Endothelial cell of umbilical vein (primary cell): Measurements from ENCODE around the gene NFATC3. TPM values are rescaled to one million over a fixed set of nuclear protein-coding genes. Genes with fewer than 3 reads are reported as not detected.

Experiments used
- BruUV-seq: library from RNA; stranded (reverse); fragments of 400-500 nt; replicated peaks from 2 replicates; lab custom pipeline; 2021; lab: Mats Ljungman, UMichigan
- CTCF ChIA-PET: fragments of 300-600, 350-600 bp; sonication (Branson Sonifier 250); formaldehyde crosslinking; loops from one replicate; lab custom pipeline; 2021; ENCODE audit warnings: antibody characterized with exemption, inconsistent platforms; lab: Charles Lee
- POLR2A ChIA-PET: fragments of 300-600, 350-600 bp; sonication (Branson Sonifier 250); formaldehyde crosslinking; loops from one replicate; lab custom pipeline; 2021; ENCODE audit warnings: antibody characterized with exemption, inconsistent platforms; lab: Charles Lee
- DNase-seq: peaks from one replicate; pipeline ENCODE4 v3.0.0-alpha.2; 2011; ENCODE audit warnings: low read depth, low spot score
- FAIRE-seq: peaks from 2 replicates; lab custom pipeline; 2011; peaks lifted over from hg19 to GRCh38; lab: Jason Lieb, UNC
- H2AFZ ChIP-seq: 2 replicates; pipeline ENCODE4 v1.6.0; 2012; ENCODE audit warnings: low read depth, low read length, control low read depth, inconsistent platforms
- H3K27ac ChIP-seq: 2 replicates; pipeline ENCODE4 v1.5.1; 2011; ENCODE audit warnings: low read depth, mild to moderate bottlenecking, control low read depth, low read length, moderate library complexity; ENCODE audit not compliant: insufficient read depth
- H3K27me3 ChIP-seq, 2 experiments: 2 replicates each; pipeline versions ENCODE4 v1.6.0 to v1.6.1; 2011; ENCODE audit warnings: low read length in 2 of 2, mixed read lengths in 1 of 2; ENCODE audit not compliant: control insufficient read depth in 2 of 2, insufficient read depth in 2 of 2
- H3K36me3 ChIP-seq, 2 experiments: 2 replicates in 1 of 2; 3 replicates in 1 of 2; pipeline ENCODE4 v1.5.1; 2011; ENCODE audit warnings: low read length in 2 of 2, mild to moderate bottlenecking in 1 of 2, moderate library complexity in 1 of 2; ENCODE audit not compliant: control insufficient read depth in 2 of 2, insufficient read depth in 2 of 2; ENCODE audit errors: extremely low read depth in 1 of 2
- H3K4me1 ChIP-seq: 3 replicates; pipeline ENCODE4 v1.5.1; 2011; ENCODE audit warnings: mild to moderate bottlenecking, low read length; ENCODE audit not compliant: control insufficient read depth, insufficient read depth; ENCODE audit errors: extremely low read depth
- H3K4me2 ChIP-seq: 2 replicates; pipeline ENCODE4 v1.6.1; 2011; ENCODE audit warnings: low read length, control low read depth, mixed read lengths; ENCODE audit not compliant: insufficient read depth
- H3K4me3 ChIP-seq, 3 experiments: fragments of 200-600 bp in 1 of 3; sonication (generic), shearing (Covaris generic) in 1 of 3; replicated peaks in 1 of 3; 2 replicates each; pipeline ENCODE4 v1.5.1; 2011 to 2016; ENCODE audit warnings: control low read depth in 3 of 3, low read length in 3 of 3, mild to moderate bottlenecking in 2 of 3, inconsistent platforms in 1 of 3, low read depth in 1 of 3, moderate library complexity in 1 of 3; ENCODE audit not compliant: insufficient read depth in 1 of 3
- H3K79me2 ChIP-seq: 2 replicates; pipeline ENCODE4 v1.6.0; 2012; ENCODE audit warnings: low read length, inconsistent platforms; ENCODE audit not compliant: control insufficient read depth, insufficient read depth
- H3K9ac ChIP-seq: replicated peaks from 2 replicates; pipeline ENCODE3; 2011; ENCODE audit warnings: low read length, control low read depth; ENCODE audit not compliant: insufficient read depth; ENCODE audit errors: extremely low read depth
- H3K9me1 ChIP-seq: replicated peaks from 3 replicates; pipeline ENCODE4 v1.6.0; 2011; ENCODE audit warnings: mild to moderate bottlenecking, low read length; ENCODE audit not compliant: control insufficient read depth, insufficient read depth; ENCODE audit errors: extremely low read depth
- H3K9me3 ChIP-seq: replicated peaks from 2 replicates; pipeline ENCODE4 v1.5.1; 2012; ENCODE audit warnings: low read length, inconsistent platforms; ENCODE audit not compliant: control insufficient read depth, insufficient read depth
- H4K20me1 ChIP-seq: replicated peaks from 2 replicates; pipeline ENCODE3; 2011; ENCODE audit warnings: mild to moderate bottlenecking, low read length; ENCODE audit not compliant: control insufficient read depth, insufficient read depth; ENCODE audit errors: extremely low read depth
- EZH2 ChIP-seq: IDR thresholded peaks from 2 replicates; pipeline ENCODE4 v1.6.1; 2012; ENCODE audit warnings: borderline replicate concordance, low read depth, mild to moderate bottlenecking, moderate library complexity, low read length, inconsistent platforms; ENCODE audit not compliant: severe bottlenecking
- FOS ChIP-seq: IDR thresholded peaks from 2 replicates; pipeline ENCODE4 v1.6.1; 2011; ENCODE audit warnings: mild to moderate bottlenecking, low read length, moderate library complexity, borderline replicate concordance; ENCODE audit not compliant: insufficient read depth
- GATA2 ChIP-seq: IDR thresholded peaks from 2 replicates; pipeline ENCODE4 v1.7.0; 2011; ENCODE audit warnings: low read depth, mild to moderate bottlenecking, moderate library complexity, mixed read lengths, low read length; ENCODE audit not compliant: insufficient read length, insufficient read depth
- JUN ChIP-seq: IDR thresholded peaks from 2 replicates; pipeline ENCODE4 v1.6.1; 2011; ENCODE audit warnings: borderline replicate concordance, low read depth; ENCODE audit not compliant: insufficient read length, insufficient read depth
- MYC ChIP-seq: IDR thresholded peaks from one replicate; pipeline ENCODE4 v1.6.1; 2011; ENCODE audit warnings: mild to moderate bottlenecking, low read depth, low read length
- POLR2A ChIP-seq: IDR thresholded peaks from 2 replicates; pipeline ENCODE4 v1.6.1; 2012; ENCODE audit warnings: low read depth, mild to moderate bottlenecking, control low read depth, low read length
- POLR2AphosphoS5 ChIP-seq: IDR thresholded peaks from 2 replicates; pipeline ENCODE4 v1.6.1; 2012; ENCODE audit warnings: low read depth, mild to moderate bottlenecking, control low read depth, low read length, moderate library complexity; ENCODE audit not compliant: insufficient read depth
- dilution Hi-C: fragments of 300-500 bp; cut with MboI; formaldehyde crosslinking; loops from one replicate; pipeline ENCODE4 v1.15.0; 2019; ENCODE audit warnings: low sequenced_read_pairs; ENCODE audit not compliant: extremely low pct_ligation_motif_present
- intact Hi-C: fragments of 100-400 bp; cut with micrococcal nuclease; formaldehyde crosslinking; loops from one replicate; pipeline ENCODE4 v1.10.0; 2022
- polyA plus RNA-seq, 4 experiments: library from polyadenylated mRNA; depleted of rRNA in 3 of 4; stranded (reverse) in 3 of 4; unstranded in 1 of 4; fragments of >200 nt; gene quantifications; 2 replicates each; pipeline versions ENCODE4 v1.2.1 to v1.2.3, GENCODE V29; 2011 to 2012; ENCODE audit warnings: missing spikeins in 1 of 4
- total RNA-seq: library from RNA; stranded (reverse); gene quantifications from 2 replicates; pipeline ENCODE4 v1.2.3, GENCODE V29; 2021
- TF ChIP-seq, protein P1 (sequence below): IDR thresholded peaks from 2 replicates; pipeline ENCODE4 v1.6.1; 2011; ENCODE audit not compliant: insufficient read depth, insufficient read length
- TF ChIP-seq, protein P2 (sequence below), 2 donors: IDR thresholded peaks; 1 replicate in 1 of 2; 2 replicates in 1 of 2; pipeline ENCODE4 v1.5.1; 2011; ENCODE audit warnings: low read length in 2 of 2, mild to moderate bottlenecking in 2 of 2, moderate library complexity in 2 of 2, control low read depth in 1 of 2, inconsistent platforms in 1 of 2, low read depth in 1 of 2; ENCODE audit not compliant: insufficient read depth in 1 of 2; ENCODE audit errors: extremely low read depth in 1 of 2

The NFATC3 gene
- total and polyA plus RNA-seq, 2 donors (not counting 3 experiments of a cell fraction or from before 2014, with no cell fraction given): 15.6 to 33.1 TPM

- Histone ChIP-seq H3K4me2 (no peak overlapping the region), H3K9me3 (no peaks in the 10 kb centered on the region), H3K36me3 (peaks cover 0 to 26% of the 10 kb centered on the region in 2 experiments), H3K9ac (no peak overlapping the region), H3K27ac (no peak overlapping the region), H2AFZ (no peak overlapping the region), H3K4me3 (no peak overlapping the region), H3K4me1 (peaks cover 6% of the 10 kb centered on the region), H4K20me1 (no peaks in the 10 kb centered on the region), H3K27me3 (no peaks in the 10 kb centered on the region), H3K9me1 (no peaks in the 10 kb centered on the region), H3K79me2 (peaks cover 79% of the 10 kb centered on the region)
- intact Hi-C loops: no loop called here
- ChIA-PET POLR2A (no interaction called here), CTCF (interaction anchor here (1.4 to 4.0 kb wide), 3 partner anchors 10 to 52 kb away, joined by 3 to 27 read pairs (median 5); partner anchors contain the start of gene SLC7A6)
- TF ChIP-seq, protein P1, sequence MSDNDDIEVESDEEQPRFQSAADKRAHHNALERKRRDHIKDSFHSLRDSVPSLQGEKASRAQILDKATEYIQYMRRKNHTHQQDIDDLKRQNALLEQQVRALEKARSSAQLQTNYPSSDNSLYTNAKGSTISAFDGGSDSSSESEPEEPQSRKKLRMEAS: no peak
- TF ChIP-seq POLR2AphosphoS5 (no peak), POLR2A (no peak), JUN (no peak), GATA2 (no peak), FOS (no peak), MYC (no peak), EZH2 (no peak)
- TF ChIP-seq, protein P2, sequence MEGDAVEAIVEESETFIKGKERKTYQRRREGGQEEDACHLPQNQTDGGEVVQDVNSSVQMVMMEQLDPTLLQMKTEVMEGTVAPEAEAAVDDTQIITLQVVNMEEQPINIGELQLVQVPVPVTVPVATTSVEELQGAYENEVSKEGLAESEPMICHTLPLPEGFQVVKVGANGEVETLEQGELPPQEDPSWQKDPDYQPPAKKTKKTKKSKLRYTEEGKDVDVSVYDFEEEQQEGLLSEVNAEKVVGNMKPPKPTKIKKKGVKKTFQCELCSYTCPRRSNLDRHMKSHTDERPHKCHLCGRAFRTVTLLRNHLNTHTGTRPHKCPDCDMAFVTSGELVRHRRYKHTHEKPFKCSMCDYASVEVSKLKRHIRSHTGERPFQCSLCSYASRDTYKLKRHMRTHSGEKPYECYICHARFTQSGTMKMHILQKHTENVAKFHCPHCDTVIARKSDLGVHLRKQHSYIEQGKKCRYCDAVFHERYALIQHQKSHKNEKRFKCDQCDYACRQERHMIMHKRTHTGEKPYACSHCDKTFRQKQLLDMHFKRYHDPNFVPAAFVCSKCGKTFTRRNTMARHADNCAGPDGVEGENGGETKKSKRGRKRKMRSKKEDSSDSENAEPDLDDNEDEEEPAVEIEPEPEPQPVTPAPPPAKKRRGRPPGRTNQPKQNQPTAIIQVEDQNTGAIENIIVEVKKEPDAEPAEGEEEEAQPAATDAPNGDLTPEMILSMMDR (IDR thresholded peaks at IDR 0.05; ENCODE audit: extremely low read depth in 1 of 2, insufficient read depth in 1 of 2, low read depth in 1 of 2, low read length in 2 of 2): no peak
- no peak for DNase-seq
- BruUV-seq: no TSS peak
- no peak for FAIRE-seq
- dilution Hi-C loops: no loop called here
Measured at GRCh38 chr16:68272507-68273209, 187.5 kb downstream of the NFATC3 start.
